NCI-H2227 treated with DMSO at 0.1 percent for 48 hours (cell line): ENCODE measurements around the gene F7.
"Not testable (repeated sequence)": the region's sequence is repeated elsewhere in the genome, so short reads cannot be mapped to it uniquely, and the experiment has no call there.

Source experiments
- DNase-seq: peaks from one replicate; lab custom pipeline; 2025; lab: John Stamatoyannopoulos, UW

F7 gene

DNA sequence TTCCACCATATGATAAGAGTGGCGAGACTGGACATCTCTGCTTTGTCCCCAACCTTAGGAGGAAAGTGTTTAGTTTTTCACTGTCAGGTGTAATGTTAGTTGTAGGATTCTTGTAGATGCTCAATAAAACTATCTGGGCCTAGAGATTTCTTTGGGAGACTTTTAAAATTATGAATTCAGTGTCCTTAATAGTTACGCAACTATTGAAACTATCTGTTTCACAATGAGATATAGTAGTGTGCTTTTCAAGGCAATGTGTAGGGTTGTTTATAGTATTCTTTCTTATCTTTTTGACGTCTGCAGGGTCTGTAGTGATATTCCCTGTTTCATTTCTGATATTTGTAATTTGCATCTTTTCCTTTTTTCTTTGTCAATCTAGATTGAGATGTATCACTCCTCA is 33.2 kb upstream of the F7 start:
- no peak for DNase-seq

DNA sequence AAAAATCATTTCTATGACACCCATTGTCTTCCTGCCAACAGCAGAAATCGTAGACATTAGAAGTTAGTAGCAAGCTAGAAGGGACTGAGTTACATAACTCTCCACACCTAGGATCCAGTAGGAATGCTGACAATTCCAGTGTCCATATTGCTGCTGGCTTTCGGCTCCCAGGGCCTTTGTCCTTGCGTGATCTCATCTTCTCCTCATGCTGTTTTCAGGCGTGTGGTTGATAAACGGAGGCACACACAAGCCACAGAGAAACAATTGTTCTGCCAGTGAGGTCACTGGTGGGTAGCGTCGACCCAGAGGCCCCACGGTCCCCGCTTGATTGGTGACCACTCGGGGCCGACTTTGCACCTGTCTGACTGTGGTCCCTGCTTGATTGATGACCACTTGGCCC is 31.6 kb upstream of the F7 start:
- DNase-seq: no peak

DNA sequence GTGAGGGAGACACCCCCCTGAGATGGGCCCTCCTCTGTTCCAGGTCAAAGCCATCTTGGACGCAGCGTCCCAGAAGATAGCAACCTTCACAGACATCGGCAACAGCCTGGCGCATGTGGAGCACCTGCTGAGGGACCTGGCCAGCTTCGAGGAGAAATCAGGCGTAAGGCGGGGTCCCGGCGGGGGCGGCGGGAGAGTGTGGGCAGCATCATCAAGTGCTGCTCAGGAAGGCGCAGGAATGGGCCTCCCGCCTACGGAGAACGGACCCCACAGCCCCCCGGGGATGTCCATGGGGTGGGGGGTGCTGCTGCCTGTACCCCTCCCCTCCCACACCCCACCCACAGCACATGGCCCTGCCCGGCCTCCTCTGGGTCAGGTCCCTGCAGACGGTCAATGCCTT is 31.2 kb upstream of the F7 start:
- DNase-seq: no peak

DNA sequence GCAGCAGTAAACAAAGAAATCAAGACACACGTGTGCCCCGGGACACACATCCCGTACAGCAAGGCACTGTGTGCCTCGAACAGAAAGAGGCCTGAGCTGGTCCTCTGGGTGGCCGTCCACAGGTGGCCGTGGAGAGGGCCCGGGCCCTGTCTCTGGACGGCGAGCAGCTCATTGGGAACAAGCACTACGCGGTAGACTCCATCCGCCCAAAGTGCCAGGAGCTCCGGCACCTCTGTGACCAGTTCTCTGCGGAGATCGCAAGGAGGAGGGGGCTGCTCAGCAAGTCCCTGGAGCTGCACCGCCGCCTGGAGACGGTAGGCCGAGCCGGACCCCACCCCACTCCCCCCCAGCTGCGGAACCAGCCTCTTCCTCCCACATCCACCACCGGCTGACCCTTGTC is 30.7 kb upstream of the F7 start:
- DNase-seq: no peak

DNA sequence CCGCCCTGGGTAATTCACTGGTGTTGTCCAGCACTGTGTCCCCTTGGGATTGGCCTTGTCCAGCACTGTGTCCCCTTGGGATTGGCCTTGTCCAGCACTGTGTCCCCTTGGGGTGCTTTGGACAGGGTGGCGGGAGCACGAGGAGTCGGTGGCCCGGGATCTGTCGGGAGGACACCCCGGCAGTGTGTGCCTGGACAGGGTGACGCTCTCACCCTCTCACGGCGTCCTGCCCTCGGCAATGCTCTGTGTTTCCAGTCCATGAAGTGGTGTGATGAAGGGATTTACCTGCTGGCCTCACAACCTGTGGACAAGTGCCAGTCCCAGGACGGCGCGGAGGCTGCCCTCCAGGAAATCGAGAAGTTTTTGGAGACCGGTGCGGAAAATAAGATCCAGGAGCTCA is 29.9 kb upstream of the F7 start:
- DNase-seq: no peak

DNA sequence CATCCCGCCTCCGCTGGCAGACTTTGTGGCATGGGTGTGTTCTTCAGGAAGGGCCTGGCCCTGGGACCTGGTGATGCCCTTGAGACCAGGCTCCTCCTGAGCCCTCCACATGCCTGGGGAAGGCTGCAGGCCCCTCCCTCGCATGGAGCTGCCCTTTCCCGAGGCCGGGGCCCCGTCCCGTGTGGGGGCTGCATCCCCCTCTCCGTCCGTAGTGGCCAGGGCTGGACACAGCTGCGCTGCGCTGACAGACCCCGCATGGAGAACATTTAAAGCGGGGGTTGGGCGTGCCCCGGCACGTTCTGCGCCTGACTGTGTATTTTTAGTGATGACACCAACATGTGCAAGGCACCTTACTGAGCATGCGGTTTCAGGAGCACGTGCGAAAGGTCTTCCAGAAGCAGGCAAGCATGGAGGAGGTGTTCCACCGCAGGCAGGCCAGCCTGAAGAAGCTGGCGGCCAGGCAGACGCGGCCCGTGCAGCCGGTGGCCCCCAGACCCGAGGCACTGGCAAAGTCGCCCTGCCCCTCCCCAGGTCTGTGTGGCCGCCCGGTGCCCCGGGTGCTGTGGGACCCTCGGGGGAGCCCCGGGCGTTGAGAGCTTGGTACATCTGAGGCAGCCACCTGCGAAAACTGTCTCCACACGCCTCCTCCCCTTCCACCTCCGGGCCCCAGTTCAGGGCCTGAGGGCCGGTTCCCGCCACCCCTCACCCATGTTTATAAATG is 28.8 kb upstream of the F7 start:
- no peak for DNase-seq

DNA sequence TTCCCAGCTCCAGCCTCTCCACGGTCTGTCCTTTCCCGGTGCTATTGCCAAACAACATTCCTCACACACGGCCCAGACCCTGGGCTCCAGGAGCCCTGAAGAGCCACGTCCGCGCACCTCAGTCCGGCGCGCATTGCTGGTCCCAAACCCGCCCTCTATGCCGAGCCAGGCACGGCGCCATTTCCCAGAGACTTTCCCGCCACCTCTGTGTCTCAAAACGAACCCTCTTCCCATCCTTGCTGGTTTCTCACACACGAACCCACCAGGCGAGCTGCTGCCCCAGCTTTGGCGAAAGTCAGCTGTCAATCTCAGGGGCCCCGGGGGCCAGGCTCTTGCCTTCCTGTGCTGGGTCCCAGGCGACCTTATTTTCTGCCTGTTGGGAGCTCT is 28.0 kb upstream of the F7 start:
- DNase-seq: no peak

DNA sequence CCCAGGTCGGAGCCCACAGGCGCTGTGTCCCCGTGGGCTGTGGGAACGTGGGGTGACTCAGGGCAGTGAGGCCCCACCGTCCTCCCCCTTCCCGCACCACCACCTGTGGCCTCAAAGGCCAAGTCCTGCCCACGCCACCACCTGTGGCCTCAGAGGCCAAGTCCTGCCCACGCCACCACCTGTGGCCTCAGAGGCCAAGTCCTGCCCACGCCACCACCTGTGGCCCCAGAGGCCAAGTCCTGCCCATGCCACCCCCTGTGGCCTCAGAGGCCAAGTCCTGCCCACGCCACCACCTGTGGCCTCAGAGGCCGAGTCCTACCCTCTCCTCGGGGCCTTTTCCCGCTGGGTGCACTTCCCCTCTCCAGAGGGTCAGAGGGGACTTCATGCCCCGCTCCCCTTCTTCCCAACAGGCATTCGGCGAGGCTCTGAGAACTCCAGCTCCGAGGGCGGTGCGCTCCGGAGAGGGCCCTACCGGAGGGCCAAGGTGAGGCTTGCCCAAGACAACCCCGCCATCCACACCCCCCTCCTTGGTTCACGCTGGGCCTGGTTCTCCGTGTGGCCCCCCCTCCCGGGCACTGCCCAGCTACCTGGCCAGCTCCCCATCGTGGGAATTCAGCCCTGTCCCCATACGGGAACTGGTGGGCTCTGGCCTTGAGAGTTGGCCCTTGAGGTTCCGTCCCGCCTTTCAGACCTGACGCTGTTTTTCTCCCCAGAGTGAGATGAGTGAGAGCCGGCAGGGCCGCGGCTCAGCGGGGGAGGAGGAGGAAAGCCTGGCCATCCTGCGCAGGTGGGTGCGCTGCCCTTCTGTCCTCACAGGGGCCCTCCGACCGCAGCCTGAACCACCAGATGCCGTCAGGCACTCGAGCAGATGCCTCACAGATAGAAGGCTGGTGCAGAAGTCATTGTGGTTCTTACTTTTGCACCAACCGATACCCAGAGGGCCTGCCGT is 27.4 kb upstream of the F7 start:
- DNase-seq: no peak

DNA sequence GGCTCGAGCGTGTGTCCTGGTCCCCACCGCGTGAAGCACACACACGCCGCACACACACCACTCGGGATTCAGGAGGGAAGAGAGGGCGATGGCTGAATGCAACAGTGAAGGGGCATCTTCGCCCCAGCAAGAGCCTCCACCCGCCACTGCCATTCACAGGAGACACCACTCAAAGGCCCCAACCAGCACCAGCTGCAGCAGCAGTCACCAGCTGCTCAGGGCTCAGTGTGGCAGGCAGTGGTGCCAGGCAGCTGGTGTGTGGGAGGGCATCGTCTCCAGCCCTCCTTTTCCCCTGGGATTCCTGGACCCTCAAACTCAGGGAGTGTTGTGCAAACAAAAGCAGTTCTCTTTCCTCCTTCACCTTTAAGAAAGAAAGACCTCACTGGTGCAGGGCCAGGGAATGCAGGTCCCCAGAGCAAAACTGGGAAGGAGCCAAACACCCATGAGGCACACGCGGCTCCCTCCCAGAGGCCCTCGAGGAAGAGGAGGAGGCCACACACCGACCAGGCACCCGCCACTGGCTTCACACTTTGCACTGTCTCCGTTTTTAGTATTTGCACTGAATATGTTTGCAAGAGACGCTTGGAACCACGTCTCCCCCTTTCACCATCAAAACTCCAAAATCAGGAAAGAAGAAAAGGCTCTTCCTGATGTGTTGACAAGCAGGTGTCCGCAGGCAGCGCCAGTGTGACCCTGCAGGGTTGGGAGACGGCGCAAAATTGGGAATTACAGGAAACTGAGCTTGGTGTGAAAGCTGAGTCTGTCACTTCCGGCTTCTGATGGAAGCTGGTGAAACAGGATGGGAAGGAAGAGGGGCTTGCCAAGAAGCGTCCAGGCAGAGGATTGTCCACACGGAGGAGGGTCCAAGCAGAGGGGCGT is 26.4 kb upstream of the F7 start:
- DNase-seq: no peak

DNA sequence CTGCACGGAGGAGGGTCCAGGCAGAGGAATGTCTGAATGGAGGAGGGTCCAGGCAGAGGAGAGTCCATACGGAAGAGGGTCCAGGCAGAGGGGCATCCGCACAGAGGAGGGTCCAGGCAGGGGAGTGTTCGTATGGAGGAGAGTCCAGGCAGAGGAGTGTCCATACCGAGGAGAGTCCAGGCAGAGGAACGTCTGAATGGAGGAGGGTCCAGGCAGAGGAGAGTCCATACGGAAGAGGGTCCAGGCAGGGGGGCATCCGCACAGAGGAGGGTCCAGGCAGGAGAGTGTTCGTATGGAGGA is 25.9 kb upstream of the F7 start:
- DNase-seq: not testable (repeated sequence)

DNA sequence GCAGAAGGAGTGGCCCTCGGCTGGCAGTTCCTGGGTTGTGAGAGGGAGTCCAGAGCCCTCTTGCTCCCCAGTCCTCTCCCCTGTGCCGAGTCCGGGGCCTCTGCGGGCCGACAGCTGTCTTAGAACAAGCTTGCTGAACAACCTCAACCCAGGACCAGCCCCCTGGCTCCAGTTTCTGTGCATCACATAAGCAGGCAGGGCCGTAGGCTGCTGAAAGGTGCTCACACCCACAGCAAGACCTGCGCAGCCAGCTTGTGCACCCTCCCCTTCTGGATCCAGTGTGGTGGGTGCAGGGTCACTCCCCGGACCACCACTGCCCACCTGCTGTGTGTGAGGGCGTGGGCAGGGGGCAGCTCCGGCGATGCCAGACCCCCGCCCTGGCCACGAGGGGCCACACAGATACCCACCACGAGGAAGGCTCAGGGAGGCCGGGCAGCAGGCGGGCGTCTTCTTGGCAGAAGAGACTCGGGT is 25.2 kb upstream of the F7 start:
- DNase-seq: no peak

DNA sequence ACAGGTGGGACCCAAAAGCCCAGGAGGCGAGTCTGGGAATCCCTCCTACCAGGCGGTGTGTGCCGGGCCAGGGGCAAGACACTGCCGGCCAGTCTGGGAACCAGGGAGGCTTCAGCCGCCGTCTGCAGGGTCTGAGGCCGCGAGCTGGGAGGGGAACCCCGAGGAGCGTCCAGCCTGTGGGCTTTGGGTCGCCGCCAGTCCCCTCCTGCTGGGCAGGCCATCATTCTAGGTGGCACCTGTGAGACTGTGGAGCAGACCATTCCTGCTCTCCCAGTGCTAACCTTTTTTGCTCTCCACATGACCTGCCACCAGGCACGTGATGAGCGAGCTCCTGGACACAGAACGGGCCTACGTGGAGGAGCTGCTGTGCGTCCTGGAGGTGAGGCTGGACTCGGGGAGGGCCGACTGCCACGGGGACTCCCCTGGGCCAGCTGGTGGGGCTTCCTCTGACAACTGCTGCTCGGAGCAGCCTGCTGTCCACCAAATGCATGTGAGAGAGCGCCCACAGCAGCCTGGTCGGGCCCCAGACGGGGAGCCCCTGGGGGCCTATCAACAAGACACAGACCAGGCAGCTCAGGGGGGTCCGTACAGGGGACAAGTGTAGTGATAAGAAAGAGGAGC is 24.6 kb upstream of the F7 start:
- DNase-seq: no peak

DNA sequence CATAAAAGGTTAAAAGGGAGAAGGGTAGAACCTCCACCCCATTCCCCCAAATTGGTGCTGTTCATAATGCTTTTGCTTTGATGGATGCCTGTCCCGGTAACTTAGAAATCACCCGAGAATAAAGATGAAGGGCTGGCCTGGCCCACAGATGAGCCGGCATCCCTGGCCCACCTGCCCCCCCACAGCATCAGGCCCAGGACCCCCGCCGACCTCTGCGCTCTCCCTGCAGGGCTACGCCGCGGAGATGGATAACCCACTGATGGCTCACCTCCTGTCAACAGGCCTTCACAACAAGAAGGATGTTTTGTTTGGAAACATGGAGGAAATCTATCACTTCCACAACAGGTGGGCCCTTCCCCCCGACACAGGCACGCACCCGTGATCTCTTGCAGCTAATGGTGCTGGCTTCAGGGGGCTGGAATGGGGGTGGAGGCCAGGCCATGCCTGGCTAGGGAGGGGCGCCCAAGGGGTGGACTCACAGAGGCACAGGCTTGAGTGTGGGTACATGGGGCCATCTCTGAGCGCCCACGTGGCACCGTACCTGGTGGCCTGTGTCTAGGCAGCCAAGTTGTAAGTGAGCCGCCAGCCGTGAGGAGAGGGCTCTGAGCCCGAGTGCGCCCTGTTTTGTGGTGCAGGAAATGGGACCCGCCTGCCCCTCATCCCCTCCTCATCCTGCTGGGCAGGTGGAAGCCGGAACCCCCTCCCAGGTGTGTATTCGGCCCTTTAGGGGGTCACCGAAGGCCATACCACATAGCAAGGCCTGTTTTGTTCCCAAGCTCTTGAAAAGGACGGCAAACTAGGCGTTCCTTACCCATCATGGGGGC is 23.2 kb upstream of the F7 start:
- no peak for DNase-seq

DNA sequence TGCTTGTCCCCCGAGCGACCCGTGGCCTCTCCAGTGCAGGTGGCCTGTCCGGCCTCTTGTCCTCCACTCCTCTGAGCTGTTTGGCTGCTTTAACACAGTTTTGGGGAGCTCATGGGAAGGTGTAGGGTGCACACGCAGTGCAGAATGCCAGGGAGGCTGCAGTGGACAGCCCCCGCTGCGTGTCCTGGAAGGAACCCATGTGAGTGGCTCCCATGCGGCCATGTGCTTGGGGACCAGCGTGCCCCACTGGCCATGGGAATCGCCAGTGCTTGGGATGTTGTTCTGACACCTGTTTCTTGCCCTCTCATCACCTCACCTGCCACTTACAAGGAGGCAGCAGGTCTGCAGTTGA is 22.6 kb upstream of the F7 start:
- DNase-seq: no peak

DNA sequence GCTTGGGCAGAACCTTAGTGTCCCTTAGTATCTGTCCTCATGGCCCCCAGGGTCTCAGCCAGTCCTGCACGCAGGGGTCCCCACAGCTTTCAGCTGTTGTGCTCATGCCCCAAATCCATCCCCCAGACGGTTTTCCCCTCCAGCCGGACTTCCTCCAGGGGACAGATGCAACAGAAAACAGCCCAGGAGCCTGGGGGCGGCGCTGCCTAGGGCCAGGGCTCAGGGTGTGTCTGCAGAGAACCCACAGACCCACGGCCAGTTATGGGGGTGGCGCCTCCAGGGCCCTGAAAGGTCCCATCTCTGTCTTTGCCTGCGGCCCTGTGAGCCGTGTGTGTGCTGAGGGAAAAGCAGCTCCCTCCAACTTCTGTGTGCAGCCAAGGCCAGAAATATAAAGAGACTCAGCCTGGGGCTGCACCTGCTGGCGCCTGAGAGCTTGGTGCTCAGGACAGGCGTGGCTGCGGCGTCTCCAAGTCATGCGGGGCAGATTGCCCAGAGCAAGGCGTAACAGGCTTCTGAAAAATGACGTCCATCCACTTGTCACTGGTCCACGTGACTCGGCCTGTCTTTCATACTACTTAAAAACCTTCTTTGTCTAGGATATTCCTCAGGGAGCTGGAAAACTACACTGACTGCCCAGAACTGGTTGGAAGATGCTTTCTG is 22.1 kb upstream of the F7 start:
- DNase-seq: no peak

DNA sequence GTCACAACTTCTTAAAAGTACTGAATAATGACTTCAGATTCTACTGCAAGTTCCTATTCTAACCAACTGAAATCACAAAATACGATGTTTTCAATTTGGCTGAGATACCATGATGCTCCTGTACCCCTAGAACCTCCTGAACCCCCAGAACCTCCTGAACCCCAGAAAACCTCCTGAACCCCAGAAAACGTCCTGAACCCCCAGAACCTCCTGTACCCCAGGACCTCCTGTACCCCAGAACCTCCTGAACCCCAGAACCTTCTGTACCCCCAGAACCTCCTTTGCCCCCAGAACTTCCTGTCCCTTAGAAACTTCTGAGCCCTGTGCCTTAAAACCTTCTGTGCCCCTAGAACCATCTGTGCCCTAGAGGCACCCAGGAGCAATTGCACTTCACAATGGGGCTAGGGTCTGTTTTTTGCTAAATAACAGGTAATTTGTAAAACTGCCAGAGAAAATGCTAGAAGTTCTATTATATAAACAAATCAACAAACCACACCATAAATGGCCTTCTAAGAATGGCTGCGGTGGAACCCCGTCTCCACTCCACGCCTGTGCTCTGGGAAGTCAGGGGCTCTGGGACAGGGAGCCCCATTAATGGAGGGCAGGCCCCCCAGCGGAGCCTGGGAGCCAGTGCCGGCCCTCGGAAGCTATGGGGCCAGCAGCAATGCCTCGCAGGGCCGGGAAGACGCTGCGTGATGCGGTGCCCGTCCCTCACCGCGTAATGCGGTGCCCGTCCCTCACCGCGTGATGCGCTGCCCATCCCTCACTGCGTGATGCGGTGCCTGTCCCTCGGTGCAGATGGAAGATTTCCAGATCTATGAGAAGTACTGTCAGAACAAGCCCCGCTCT is 21.3 kb upstream of the F7 start:
- no peak for DNase-seq

DNA sequence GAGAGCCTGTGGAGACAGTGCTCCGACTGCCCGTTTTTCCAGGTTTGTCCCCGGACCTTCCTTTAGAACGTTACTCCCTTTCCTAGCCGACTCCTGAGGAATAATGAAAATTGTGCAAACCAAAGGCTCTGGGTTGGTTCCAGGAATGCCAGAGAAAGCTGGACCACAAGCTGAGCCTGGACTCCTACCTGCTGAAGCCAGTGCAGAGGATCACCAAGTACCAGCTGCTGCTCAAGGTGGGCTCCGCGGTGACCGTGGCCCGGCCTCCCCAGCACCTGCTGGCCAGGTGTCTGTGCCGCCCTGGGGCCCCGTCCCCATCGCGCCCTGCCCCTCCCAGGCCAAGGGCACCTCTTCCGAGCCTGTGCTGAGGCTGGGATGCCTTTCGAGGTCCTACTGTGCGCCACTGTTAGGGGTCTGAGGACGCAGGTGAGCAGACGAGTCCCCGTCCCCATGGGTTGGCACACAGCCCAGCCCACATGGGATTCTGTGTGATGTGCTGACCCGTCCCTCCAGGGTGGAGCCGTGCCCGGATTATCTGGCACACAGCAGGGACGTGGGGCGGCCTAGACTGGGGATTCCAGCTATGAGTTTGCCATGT is 20.5 kb upstream of the F7 start:
- no peak for DNase-seq

DNA sequence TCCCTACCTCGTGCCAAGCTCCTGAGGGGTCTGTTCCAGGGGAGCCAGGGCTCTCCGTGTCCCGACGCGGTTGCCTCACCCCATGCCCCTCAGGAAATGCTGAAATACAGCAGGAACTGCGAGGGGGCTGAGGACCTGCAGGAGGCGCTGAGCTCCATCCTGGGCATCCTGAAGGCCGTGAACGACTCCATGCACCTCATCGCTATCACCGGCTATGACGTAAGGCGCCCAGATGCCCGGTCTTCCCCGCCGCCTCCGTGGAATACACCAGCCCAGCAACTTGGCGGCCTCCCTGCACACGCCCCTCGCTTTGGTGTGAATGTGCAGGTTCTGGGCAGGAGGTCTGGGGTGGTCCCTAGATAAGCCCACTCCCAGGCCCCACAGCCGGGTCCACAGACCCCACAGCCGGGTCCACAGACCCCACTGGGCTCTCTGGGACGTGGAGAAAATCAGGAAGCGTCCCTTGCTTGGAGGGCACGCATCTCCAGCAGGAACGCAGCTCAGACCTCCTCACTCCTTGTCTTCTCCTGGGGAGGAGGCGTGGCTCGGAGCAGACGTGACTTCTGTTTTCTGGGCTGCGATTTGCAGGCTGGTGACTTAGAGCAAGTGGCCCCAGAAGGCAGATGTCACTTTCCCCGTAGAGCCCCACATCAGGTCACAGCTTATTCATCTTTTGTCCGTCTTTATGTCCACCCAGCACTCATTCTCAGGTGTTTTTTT is 19.4 kb upstream of the F7 start:
- no peak for DNase-seq
